ENCODE results near the gene CNTNAP2. TPM values are rescaled to one million over a fixed set of nuclear protein-coding genes. Genes with fewer than 3 reads are reported as not detected.
A peak's percentile ranks its signal among the peaks of the same experiment; 100 is the strongest.

The CNTNAP2 gene
- total RNA-seq, 1 donor from 2014 or later = 4.2 TPM

GRCh38 chr7:148153616-148154284, 2037.1 kb downstream of the CNTNAP2 start:
- Mint-ChIP-seq H3K9me3 (peaks cover 8% of the 10 kb centered on the region), H3K4me1 (peaks cover 37% of the 10 kb centered on the region), H3K4me3 (no peak overlapping the region), H3K27ac (peak overlapping the region; percentile 62), H3K36me3 (peaks cover 4% of the 10 kb centered on the region), H3K27me3 (ENCODE audit: low read depth) (no peaks in the 10 kb centered on the region)
- TF ChIP-seq CTCF (IDR thresholded peaks at IDR 0.05; ENCODE audit: unreplicated experiment) = no peak
- no peak for DNase-seq (ENCODE audit: low spot score in 2 of 2, unreplicated experiment in 2 of 2)

- H3K27me3 Mint-ChIP-seq (ENCODE audit: low read depth) = no peaks in the 10 kb centered on the region
- peak overlapping the region; percentile 10 for H3K4me3 Mint-ChIP-seq
- H3K36me3 Mint-ChIP-seq = peaks cover 4% of the 10 kb centered on the region
- H3K9me3 Mint-ChIP-seq = peaks cover 11% of the 10 kb centered on the region
- no peak for TF ChIP-seq CTCF (IDR thresholded peaks at IDR 0.05; ENCODE audit: unreplicated experiment)
- DNase-seq (ENCODE audit: low spot score in 2 of 2, unreplicated experiment in 2 of 2) = no peak
- H3K4me1 Mint-ChIP-seq = peaks cover 37% of the 10 kb centered on the region
- H3K27ac Mint-ChIP-seq = peak overlapping the region; percentile 89
These were observed 2038.4 kb downstream of the CNTNAP2 start for GRCh38 chr7:148155000-148155399.

GRCh38 chr7:148155826-148156225, 2039.2 kb downstream of the CNTNAP2 start:
- no peaks in the 10 kb centered on the region for H3K27me3 Mint-ChIP-seq (ENCODE audit: low read depth)
- H3K9me3 Mint-ChIP-seq = peaks cover 11% of the 10 kb centered on the region
- DNase-seq (ENCODE audit: low spot score in 2 of 2, unreplicated experiment in 2 of 2) = no peak
- no peak for TF ChIP-seq CTCF (IDR thresholded peaks at IDR 0.05; ENCODE audit: unreplicated experiment)
- no peak overlapping the region for H3K4me3 Mint-ChIP-seq
- H3K36me3 Mint-ChIP-seq = peaks cover 4% of the 10 kb centered on the region
- H3K27ac Mint-ChIP-seq = peak overlapping the region; percentile 89
- H3K4me1 Mint-ChIP-seq = peaks cover 37% of the 10 kb centered on the region

GRCh38 chr7:148156233-148156632, 2039.6 kb downstream of the CNTNAP2 start:
- Mint-ChIP-seq H3K36me3 (peaks cover 4% of the 10 kb centered on the region), H3K27me3 (ENCODE audit: low read depth) (no peaks in the 10 kb centered on the region), H3K9me3 (peaks cover 11% of the 10 kb centered on the region), H3K4me3 (no peak overlapping the region), H3K27ac (peak overlapping the region; percentile 23), H3K4me1 (peaks cover 37% of the 10 kb centered on the region)
- TF ChIP-seq CTCF (IDR thresholded peaks at IDR 0.05; ENCODE audit: unreplicated experiment) = no peak
- no peak for DNase-seq (ENCODE audit: low spot score in 2 of 2, unreplicated experiment in 2 of 2)

GRCh38 chr7:148159331-148159730, 2042.7 kb downstream of the CNTNAP2 start:
- no peak for DNase-seq (ENCODE audit: low spot score in 2 of 2, unreplicated experiment in 2 of 2)
- H3K36me3 Mint-ChIP-seq = no peaks in the 10 kb centered on the region
- no peaks in the 10 kb centered on the region for H3K27me3 Mint-ChIP-seq (ENCODE audit: low read depth)
- H3K27ac Mint-ChIP-seq = no peak overlapping the region
- no peak for TF ChIP-seq CTCF (IDR thresholded peaks at IDR 0.05; ENCODE audit: unreplicated experiment)
- no peak overlapping the region for H3K4me3 Mint-ChIP-seq
- peaks cover 6% of the 10 kb centered on the region for H3K9me3 Mint-ChIP-seq
- H3K4me1 Mint-ChIP-seq = peaks cover 23% of the 10 kb centered on the region
